Peyer's patch (tissue), 4 donors: ENCODE measurements around the gene ROBO2. TPM values are rescaled to one million over a fixed set of nuclear protein-coding genes. Genes with fewer than 3 reads are reported as not detected.

Experiments
- DNase-seq, 3 donors: peaks; one replicate each; pipeline ENCODE4 v3.0.0-alpha.2; 2017 to 2019
- H3K27ac ChIP-seq, 4 donors: fragments of 200-600 bp; sonication (generic); one replicate each; pipeline ENCODE4 v1.5.1; 2016 to 2019
- H3K27me3 ChIP-seq, 2 donors: fragments of 200-600 bp; sonication (generic); one replicate each; pipeline ENCODE4 v1.5.1; 2019
- H3K36me3 ChIP-seq, 3 donors: fragments of 200-600 bp; sonication (generic); one replicate each; pipeline ENCODE4 v1.5.1; 2016 to 2019
- H3K4me1 ChIP-seq, 4 donors: fragments of 200-600 bp; sonication (generic); one replicate each; pipeline ENCODE4 v1.5.1; 2016 to 2019
- H3K4me3 ChIP-seq, 4 donors: fragments of 200-600 bp; sonication (generic); 1 replicate in 3 of 4; 2 replicates in 1 of 4; pipeline ENCODE4 v1.5.1; 2016 to 2019; ENCODE audit warnings: mild to moderate bottlenecking in 1 of 4
- H3K9me3 ChIP-seq, 4 donors: fragments of 200-600 bp; sonication (generic); one replicate each; pipeline ENCODE4 v1.5.1; 2016 to 2019; ENCODE audit warnings: mild to moderate bottlenecking in 1 of 4
- POLR2A ChIP-seq, 2 donors: fragments of 450-650 bp; IDR thresholded peaks; one replicate each; pipeline ENCODE4 v1.5.1; 2017; ENCODE audit warnings: antibody characterized with exemption in 2 of 2, mild to moderate bottlenecking in 2 of 2, moderate library complexity in 2 of 2
- total RNA-seq, 4 donors: library from RNA; depleted of rRNA; stranded (reverse); fragments of >200 nt; gene quantifications; one replicate each; pipeline ENCODE4 v1.1.0, GENCODE V29; 2016
- TF ChIP-seq, protein P1 (sequence below), 6 experiments: fragments of 450-650 bp in 4 of 6; fragments of 200-600 bp in 2 of 6; sonication (generic) in 1 of 6; IDR thresholded peaks; one replicate each; pipeline ENCODE4 v1.5.1; 2017 to 2019; ENCODE audit warnings: antibody characterized with exemption in 6 of 6, mild to moderate bottlenecking in 3 of 6, moderate library complexity in 1 of 6

The ROBO2 gene
- total RNA-seq, 4 donors from 2014 or later, result 1.1 to 5.4 (median 3.4) TPM

DNA sequence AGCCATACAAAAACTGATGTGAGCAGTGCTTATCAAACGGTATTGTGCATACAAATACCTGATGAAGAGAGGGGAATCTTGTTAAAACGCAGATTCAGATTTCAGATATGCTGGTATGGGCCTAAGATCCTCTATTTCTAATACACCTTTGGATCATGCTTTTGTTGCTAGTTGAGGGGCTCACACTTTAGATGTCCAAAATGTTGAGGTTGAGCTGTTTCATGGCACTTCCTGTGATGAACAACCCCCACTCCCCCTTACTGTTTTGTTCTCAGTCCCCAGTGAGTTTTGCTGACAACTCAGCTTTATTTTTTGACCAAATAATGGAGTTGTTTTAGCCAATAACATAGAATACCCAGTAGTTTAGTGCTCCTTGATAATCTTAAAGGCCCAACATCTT, 53.2 kb downstream of the ROBO2 start:
- H3K27ac ChIP-seq, result no peak overlapping the region
- no peak for TF ChIP-seq POLR2A (IDR thresholded peaks at IDR 0.05)
- TF ChIP-seq, protein P1, sequence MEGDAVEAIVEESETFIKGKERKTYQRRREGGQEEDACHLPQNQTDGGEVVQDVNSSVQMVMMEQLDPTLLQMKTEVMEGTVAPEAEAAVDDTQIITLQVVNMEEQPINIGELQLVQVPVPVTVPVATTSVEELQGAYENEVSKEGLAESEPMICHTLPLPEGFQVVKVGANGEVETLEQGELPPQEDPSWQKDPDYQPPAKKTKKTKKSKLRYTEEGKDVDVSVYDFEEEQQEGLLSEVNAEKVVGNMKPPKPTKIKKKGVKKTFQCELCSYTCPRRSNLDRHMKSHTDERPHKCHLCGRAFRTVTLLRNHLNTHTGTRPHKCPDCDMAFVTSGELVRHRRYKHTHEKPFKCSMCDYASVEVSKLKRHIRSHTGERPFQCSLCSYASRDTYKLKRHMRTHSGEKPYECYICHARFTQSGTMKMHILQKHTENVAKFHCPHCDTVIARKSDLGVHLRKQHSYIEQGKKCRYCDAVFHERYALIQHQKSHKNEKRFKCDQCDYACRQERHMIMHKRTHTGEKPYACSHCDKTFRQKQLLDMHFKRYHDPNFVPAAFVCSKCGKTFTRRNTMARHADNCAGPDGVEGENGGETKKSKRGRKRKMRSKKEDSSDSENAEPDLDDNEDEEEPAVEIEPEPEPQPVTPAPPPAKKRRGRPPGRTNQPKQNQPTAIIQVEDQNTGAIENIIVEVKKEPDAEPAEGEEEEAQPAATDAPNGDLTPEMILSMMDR (IDR thresholded peaks at IDR 0.05), result no peak
- DNase-seq, result no peak
- H3K4me1 ChIP-seq, result no peaks in the 10 kb centered on the region
- no peaks in the 10 kb centered on the region for H3K9me3 ChIP-seq
- no peaks in the 10 kb centered on the region for H3K27me3 ChIP-seq
- no peak overlapping the region for H3K4me3 ChIP-seq
- H3K36me3 ChIP-seq, result no peaks in the 10 kb centered on the region

DNA sequence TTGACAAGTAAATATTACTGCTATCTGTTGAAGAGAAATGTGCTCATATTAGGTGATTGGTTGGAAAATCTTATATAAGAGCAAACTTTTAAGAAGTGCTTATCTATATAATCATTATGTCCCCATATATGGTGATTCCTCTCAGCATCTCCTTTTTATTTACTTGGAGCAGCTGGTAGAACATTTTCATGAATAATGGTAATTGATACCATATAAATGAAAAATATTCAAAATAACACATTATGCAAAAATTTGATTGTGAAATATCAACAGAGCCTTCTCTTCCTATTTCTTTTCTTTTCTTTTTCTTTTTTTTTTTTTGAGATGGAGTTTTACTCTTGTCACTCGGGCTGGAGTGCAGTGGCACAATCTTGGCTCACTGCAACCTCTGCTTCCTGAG, 56.2 kb downstream of the ROBO2 start:
- H3K27me3 ChIP-seq, result no peaks in the 10 kb centered on the region
- TF ChIP-seq, protein P1 (IDR thresholded peaks at IDR 0.05), result no peak
- TF ChIP-seq POLR2A (IDR thresholded peaks at IDR 0.05), result no peak

DNA sequence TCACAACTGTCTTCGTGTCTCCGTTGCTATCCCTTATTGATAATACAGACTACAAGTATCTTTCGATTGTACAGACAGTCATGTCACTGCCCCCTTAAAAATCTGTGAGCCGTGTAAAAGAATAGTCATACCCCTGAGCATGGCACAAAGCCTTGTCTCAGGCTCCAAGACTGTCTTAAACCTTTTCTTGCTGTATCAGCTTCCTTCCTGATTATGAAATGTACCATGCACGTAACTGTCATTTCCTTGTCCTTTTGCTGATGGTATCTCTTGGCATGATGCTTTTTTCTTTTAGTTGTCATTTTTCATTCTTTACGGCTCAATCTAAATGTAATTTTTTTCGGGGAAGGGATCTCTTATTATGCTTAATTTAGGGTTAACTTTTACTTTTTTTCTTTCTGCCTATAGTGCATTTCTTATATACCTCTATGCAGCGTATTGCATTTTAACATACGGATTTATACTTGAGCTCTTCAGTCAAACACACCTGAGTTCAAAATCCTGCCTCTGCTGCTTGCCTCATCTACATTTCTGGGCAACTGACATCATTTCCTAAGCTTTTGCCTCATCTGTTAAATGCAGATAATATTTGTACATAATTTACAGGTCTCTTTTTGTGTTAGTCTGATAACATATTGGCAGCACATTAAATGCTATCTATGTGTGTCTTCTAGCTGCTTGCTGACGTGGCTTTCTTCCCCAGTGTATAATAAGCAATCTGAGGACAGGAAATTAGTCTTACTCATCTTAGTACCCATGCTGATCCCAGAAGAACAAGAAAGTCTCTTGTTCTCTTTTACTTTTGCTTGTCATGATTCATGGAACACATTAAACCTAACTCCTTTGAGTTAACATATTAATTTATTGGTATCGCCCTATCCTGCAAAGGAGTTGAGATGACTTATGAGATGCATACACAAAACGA, 57.3 kb downstream of the ROBO2 start:
- TF ChIP-seq, protein P1 (IDR thresholded peaks at IDR 0.05), result no peak
- no peak for TF ChIP-seq POLR2A (IDR thresholded peaks at IDR 0.05)
- no peaks in the 10 kb centered on the region for H3K27me3 ChIP-seq
- no peaks in the 10 kb centered on the region for H3K9me3 ChIP-seq
- H3K4me1 ChIP-seq, result no peaks in the 10 kb centered on the region
- H3K27ac ChIP-seq, result no peak overlapping the region
- no peak overlapping the region for H3K4me3 ChIP-seq
- H3K36me3 ChIP-seq, result no peaks in the 10 kb centered on the region
- DNase-seq, result no peak

More for the DNA sequence above, 56.2 kb downstream of the ROBO2 start:
- Histone ChIP-seq H3K27ac (no peak overlapping the region), H3K9me3 (no peaks in the 10 kb centered on the region), H3K36me3 (no peaks in the 10 kb centered on the region), H3K4me3 (no peak overlapping the region), H3K4me1 (no peaks in the 10 kb centered on the region)
- no peak for DNase-seq

DNA sequence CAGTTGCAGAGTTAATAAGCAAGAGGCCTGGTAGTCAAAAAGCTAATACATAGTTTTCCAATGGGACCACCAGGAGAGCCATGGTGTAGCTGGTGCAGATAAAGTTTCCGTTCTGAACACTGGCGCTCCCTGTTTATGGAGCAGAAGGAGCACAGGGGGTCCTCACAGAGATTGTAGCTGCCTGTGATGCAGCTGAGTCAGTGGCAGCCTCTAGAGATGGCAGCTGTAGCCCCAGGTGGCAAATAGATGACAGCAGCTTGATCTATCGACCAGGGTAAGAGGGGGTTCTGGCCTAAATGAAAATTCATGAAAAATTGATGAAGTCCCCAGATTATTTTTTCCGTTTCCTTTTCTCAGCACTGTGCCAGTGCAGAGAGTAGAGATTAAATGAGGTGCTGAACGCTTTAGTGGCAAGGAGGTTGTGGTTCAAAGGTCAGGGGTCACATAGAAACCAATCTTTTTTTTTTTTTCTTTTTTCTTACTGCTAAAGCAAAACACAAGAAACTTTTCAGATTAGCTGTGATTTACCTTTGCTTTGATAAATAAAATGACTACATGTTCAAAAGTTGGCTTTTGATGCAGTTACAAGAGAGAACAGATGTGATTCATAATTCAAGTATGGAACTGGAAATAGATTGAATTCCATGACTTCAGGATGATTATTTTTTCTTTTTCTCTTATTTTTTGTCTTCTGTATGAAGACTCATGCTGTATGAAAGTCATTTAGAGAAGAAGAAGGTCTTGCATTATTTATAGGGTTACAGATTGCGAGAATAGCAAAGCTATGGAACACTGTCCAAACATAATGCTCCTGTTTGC, 63.3 kb downstream of the ROBO2 start:
- H3K9me3 ChIP-seq, result no peaks in the 10 kb centered on the region
- no peaks in the 10 kb centered on the region for H3K36me3 ChIP-seq
- no peak for DNase-seq
- no peak overlapping the region for H3K4me3 ChIP-seq
- H3K27me3 ChIP-seq, result no peaks in the 10 kb centered on the region
- no peak overlapping the region for H3K27ac ChIP-seq
- no peaks in the 10 kb centered on the region for H3K4me1 ChIP-seq
- TF ChIP-seq POLR2A (IDR thresholded peaks at IDR 0.05), result no peak
- TF ChIP-seq, protein P1 (IDR thresholded peaks at IDR 0.05), result no peak

DNA sequence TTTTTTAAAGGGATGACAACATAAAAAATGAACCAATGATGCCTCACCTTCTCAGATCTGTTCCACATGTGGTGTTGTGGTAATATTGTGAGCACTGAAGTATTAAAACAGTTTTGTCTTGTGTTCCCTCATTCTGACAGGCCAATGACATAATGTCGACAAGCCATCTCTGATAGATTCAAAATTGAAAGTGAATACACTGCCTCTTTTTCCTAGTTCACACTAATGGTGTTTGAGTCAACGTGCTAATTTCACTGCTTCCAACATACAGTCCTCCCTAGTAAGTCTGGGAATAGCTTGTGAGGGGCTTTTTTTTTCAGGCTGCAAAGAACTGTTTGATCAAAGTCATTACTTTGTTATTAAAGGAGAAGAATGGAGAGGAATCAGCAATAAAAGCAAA, 82.8 kb downstream of the ROBO2 start:
- DNase-seq, result no peak
- no peaks in the 10 kb centered on the region for H3K4me1 ChIP-seq

More for the DNA sequence above, 82.8 kb downstream of the ROBO2 start:
- Histone ChIP-seq H3K36me3 (no peaks in the 10 kb centered on the region), H3K27me3 (no peaks in the 10 kb centered on the region), H3K9me3 (no peaks in the 10 kb centered on the region), H3K27ac (no peak overlapping the region), H3K4me3 (no peak overlapping the region)
- no peak for TF ChIP-seq POLR2A (IDR thresholded peaks at IDR 0.05)
- TF ChIP-seq, protein P1 (IDR thresholded peaks at IDR 0.05), result no peak
